ENCODE measurements around the gene REC8. TPM values are rescaled to one million over a fixed set of nuclear protein-coding genes. Genes with fewer than 3 reads are reported as not detected.

Gene REC8
- total RNA-seq, 1 experiment from 2014 or later = 7.6 TPM

DNA sequence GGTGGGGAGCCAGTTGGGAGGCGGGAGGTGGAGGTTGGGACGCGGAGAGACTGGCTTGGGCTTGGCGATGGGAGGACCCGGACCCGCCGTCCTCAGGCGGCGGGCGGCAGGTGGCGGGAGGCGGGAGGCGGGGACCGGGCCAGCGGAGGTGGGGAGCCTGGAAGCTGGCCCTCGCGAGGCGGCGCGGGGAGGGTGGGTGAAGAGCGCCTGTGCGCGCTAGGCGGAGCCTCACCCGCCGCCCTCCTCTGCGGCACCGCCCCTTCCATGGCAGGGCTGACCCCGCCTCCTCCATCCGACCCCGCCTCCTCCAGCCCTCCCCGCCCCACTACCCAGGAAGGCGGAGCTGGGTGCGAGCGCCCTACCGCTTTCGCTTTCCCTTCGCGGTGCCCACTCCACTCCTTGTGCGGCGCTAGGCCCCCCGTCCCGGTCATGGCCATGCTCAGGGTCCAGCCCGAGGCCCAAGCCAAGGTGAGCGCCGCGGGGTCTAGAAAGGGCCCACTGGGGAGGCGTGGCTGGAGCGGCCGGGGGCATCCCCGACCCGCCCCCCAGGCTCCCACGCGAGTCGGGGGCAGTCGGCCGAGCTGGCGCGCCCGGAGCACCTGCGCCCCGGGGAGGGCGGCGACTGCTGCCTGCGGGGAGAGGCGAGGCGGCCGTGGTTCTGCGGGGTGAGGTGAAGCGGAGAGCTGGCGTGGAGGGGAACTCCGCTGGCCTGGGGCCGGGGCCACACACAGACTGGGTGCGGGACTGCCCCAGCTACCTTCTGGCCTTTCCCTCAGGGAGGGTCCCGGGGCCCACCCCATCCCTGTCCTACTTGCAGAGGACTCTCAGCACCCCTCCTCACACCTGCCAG, 35.8 kb upstream of the REC8 start, which contains the start of gene PSME1:
Gene PSME1, plus strand, starts transcription at position 361 of the 850 bp plus-strand sequence. Its CDS starts 69 bp downstream, at position 430.
- peak; percentile 92 for ATAC-seq
- Histone ChIP-seq H3K9me3 (ENCODE audit: control insufficient read depth in 1 of 2, insufficient read depth in 1 of 2, low read depth in 1 of 2, low read length in 2 of 2) (no peaks in the 10 kb centered on the region), H3K79me2 (ENCODE audit: insufficient read depth, low read length) (peaks cover 39% of the 10 kb centered on the region), H3K4me1 (ENCODE audit: control insufficient read depth in 1 of 2, insufficient read depth in 2 of 2, low read length in 2 of 2) (peaks cover 20 to 38% of the 10 kb centered on the region in 2 experiments), H3K4me3 (replicated peaks in 1 of 2; ENCODE audit: low read depth in 1 of 2, low read length in 2 of 2) (peak within 1 kb of the TSS; percentile 71 to 94), H3K9ac (ENCODE audit: low read length) (peak within 1 kb of the TSS; percentile 89), H3K4me2 (ENCODE audit: low read length) (peak within 1 kb of the TSS; percentile 85), H3K36me3 (ENCODE audit: control insufficient read depth in 1 of 2, insufficient read depth in 2 of 2, low read length in 2 of 2) (peaks cover 16 to 21% of the 10 kb centered on the region in 2 experiments), H3K9me2 (ENCODE audit: insufficient read depth) (no peaks in the 10 kb centered on the region), H2AFZ (ENCODE audit: low read depth, low read length, poor library complexity, severe bottlenecking) (no peak within 1 kb of the TSS), H3K27ac (ENCODE audit: low read depth, low read length) (peak within 1 kb of the TSS; percentile 96), H4K20me1 (ENCODE audit: insufficient read depth) (no peaks in the 10 kb centered on the region), H3K27me3 (ENCODE audit: insufficient read depth, low read length) (no peaks in the 10 kb centered on the region)
- POLR2A ChIA-PET = interaction anchor here (0.8 to 3.5 kb wide), 9 partner anchors 9 to 106 kb away, joined by 3 to 32 read pairs (median 4); partner anchors contain the start of genes CHMP4A, DCAF11, IPO4 and NRL
- RAD21 ChIA-PET (ENCODE audit: low non-redundant PET in 1 of 2, low total read pairs in 2 of 2, uncharacterized antibody in 2 of 2, unreplicated experiment in 2 of 2) = interaction anchor here in 1 of 2 experiments (1.2 to 1.5 kb wide), 2 partner anchors 11 to 22 kb away, joined by 4 to 5 read pairs; partner anchors contain the start of genes DCAF11 and NRL
- CTCF ChIA-PET = interaction anchor here (0.9 to 1.4 kb wide), 6 partner anchors 11 to 78 kb away, joined by 3 to 7 read pairs (median 4); partner anchors contain the start of genes DCAF11 and IRF9
- BruUV-seq (replicated peaks) = no TSS peak
- intact Hi-C loops (cut with micrococcal nuclease) = no loop called here
- peak; percentile 71 for DNase-seq (ENCODE audit: low read depth, low spot score)
- TF ChIP-seq CEBPB (IDR thresholded peaks at IDR 0.05; ENCODE audit: low read depth) = no peak
- no peak for TF ChIP-seq ZNF274 (IDR thresholded peaks at IDR 0.05; ENCODE audit: low read depth, low read length)
- TF ChIP-seq SIN3A (IDR thresholded peaks at IDR 0.05; ENCODE audit: low read depth) = no peak
- TF ChIP-seq TCF7L2 (IDR thresholded peaks at IDR 0.05; ENCODE audit: borderline replicate concordance, extremely low read depth, insufficient read depth, insufficient read length) = no peak
- TF ChIP-seq, protein P1, sequence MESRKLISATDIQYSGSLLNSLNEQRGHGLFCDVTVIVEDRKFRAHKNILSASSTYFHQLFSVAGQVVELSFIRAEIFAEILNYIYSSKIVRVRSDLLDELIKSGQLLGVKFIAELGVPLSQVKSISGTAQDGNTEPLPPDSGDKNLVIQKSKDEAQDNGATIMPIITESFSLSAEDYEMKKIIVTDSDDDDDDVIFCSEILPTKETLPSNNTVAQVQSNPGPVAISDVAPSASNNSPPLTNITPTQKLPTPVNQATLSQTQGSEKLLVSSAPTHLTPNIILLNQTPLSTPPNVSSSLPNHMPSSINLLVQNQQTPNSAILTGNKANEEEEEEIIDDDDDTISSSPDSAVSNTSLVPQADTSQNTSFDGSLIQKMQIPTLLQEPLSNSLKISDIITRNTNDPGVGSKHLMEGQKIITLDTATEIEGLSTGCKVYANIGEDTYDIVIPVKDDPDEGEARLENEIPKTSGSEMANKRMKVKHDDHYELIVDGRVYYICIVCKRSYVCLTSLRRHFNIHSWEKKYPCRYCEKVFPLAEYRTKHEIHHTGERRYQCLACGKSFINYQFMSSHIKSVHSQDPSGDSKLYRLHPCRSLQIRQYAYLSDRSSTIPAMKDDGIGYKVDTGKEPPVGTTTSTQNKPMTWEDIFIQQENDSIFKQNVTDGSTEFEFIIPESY (IDR thresholded peaks at IDR 0.05; ENCODE audit: extremely low read depth, insufficient replicate concordance, low read length) = no peak
- TF ChIP-seq CBX3 (IDR thresholded peaks at IDR 0.05; ENCODE audit: low read depth) = no peak
- no peak for TF ChIP-seq ELF1 (IDR thresholded peaks at IDR 0.05; ENCODE audit: borderline replicate concordance, low read depth)
- no peak for TF ChIP-seq EGR1 (IDR thresholded peaks at IDR 0.05; ENCODE audit: low read depth)
- TF ChIP-seq, protein P2, sequence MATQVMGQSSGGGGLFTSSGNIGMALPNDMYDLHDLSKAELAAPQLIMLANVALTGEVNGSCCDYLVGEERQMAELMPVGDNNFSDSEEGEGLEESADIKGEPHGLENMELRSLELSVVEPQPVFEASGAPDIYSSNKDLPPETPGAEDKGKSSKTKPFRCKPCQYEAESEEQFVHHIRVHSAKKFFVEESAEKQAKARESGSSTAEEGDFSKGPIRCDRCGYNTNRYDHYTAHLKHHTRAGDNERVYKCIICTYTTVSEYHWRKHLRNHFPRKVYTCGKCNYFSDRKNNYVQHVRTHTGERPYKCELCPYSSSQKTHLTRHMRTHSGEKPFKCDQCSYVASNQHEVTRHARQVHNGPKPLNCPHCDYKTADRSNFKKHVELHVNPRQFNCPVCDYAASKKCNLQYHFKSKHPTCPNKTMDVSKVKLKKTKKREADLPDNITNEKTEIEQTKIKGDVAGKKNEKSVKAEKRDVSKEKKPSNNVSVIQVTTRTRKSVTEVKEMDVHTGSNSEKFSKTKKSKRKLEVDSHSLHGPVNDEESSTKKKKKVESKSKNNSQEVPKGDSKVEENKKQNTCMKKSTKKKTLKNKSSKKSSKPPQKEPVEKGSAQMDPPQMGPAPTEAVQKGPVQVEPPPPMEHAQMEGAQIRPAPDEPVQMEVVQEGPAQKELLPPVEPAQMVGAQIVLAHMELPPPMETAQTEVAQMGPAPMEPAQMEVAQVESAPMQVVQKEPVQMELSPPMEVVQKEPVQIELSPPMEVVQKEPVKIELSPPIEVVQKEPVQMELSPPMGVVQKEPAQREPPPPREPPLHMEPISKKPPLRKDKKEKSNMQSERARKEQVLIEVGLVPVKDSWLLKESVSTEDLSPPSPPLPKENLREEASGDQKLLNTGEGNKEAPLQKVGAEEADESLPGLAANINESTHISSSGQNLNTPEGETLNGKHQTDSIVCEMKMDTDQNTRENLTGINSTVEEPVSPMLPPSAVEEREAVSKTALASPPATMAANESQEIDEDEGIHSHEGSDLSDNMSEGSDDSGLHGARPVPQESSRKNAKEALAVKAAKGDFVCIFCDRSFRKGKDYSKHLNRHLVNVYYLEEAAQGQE (IDR thresholded peaks at IDR 0.05; ENCODE audit: low read depth) = no peak
- TF ChIP-seq, protein P3, sequence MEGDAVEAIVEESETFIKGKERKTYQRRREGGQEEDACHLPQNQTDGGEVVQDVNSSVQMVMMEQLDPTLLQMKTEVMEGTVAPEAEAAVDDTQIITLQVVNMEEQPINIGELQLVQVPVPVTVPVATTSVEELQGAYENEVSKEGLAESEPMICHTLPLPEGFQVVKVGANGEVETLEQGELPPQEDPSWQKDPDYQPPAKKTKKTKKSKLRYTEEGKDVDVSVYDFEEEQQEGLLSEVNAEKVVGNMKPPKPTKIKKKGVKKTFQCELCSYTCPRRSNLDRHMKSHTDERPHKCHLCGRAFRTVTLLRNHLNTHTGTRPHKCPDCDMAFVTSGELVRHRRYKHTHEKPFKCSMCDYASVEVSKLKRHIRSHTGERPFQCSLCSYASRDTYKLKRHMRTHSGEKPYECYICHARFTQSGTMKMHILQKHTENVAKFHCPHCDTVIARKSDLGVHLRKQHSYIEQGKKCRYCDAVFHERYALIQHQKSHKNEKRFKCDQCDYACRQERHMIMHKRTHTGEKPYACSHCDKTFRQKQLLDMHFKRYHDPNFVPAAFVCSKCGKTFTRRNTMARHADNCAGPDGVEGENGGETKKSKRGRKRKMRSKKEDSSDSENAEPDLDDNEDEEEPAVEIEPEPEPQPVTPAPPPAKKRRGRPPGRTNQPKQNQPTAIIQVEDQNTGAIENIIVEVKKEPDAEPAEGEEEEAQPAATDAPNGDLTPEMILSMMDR (IDR thresholded peaks at IDR 0.05 in 2 of 3, conservative IDR thresholded peaks at IDR 0.05 in 1 of 3; ENCODE audit: borderline replicate concordance in 1 of 3, insufficient read depth in 1 of 3, low read depth in 2 of 3, low read length in 2 of 3) = no peak
- no peak for TF ChIP-seq RAD21 (IDR thresholded peaks at IDR 0.05; ENCODE audit: low read depth)
- no peak for TF ChIP-seq FOSL1 (IDR thresholded peaks at IDR 0.05; ENCODE audit: low read depth)
- no peak for TF ChIP-seq JUND (IDR thresholded peaks at IDR 0.05)
- TF ChIP-seq YY1 (IDR thresholded peaks at IDR 0.05; ENCODE audit: extremely low read depth, insufficient replicate concordance, low read depth, low read length) = no peak
- no peak for TF ChIP-seq EZH2phosphoT487 (IDR thresholded peaks at IDR 0.05; ENCODE audit: borderline replicate concordance)
- TF ChIP-seq ZFX (IDR thresholded peaks at IDR 0.05) = peak; percentile 15; the same call in 1 of the 2 replicates
- peak; percentile 70 for TF ChIP-seq POLR2A (IDR thresholded peaks at IDR 0.05; ENCODE audit: borderline replicate concordance, extremely low read depth, insufficient read depth, insufficient read length)
- TF ChIP-seq SP1 (IDR thresholded peaks at IDR 0.05; ENCODE audit: low read depth) = no peak
- TF ChIP-seq POLR2AphosphoS5 (IDR thresholded peaks at IDR 0.05; ENCODE audit: low read depth, low read length) = peak; percentile 83

All from HCT116 (cell line).